HEK293 (cell line): ENCODE results near the gene NTSR2.

Experiments
- CTCF ChIA-PET: fragments of 350-600 bp; formaldehyde crosslinking; extraction: SDS; loops from one replicate; lab custom pipeline; 2021; ENCODE audit warnings: antibody characterized with exemption; lab: Yijun Ruan, JAX
- POLR2A ChIA-PET: fragments of 300-600 bp; formaldehyde crosslinking; extraction: SDS; loops from one replicate; lab custom pipeline; 2020; ENCODE audit warnings: antibody characterized with exemption, inconsistent platforms; lab: Yijun Ruan, JAX
- H3K27ac ChIP-seq: fragments of 200-500 bp; sonication (Bioruptor generic); 2 replicates; pipeline ENCODE4 v1.5.1; 2014; ENCODE audit warnings: low read depth, low read length, control low read depth, inconsistent platforms; ENCODE audit errors: extremely low read depth
- H3K36me3 ChIP-seq, 2 experiments: fragments of 200-500 bp in 1 of 2; sonication (Bioruptor generic) in 1 of 2; 1 replicate in 1 of 2; 2 replicates in 1 of 2; pipeline ENCODE4 v1.5.1; 2014 to 2017; ENCODE audit warnings: inconsistent platforms in 2 of 2, low read length in 2 of 2; ENCODE audit not compliant: control insufficient read depth in 2 of 2, insufficient read depth in 1 of 2
- H3K4me1 ChIP-seq: fragments of 200-500 bp; sonication (Bioruptor generic); 2 replicates; pipeline ENCODE4 v1.5.1; 2014; ENCODE audit warnings: mild to moderate bottlenecking, low read length, inconsistent platforms; ENCODE audit not compliant: control insufficient read depth, insufficient read depth
- H3K4me3 ChIP-seq: 2 replicates; pipeline ENCODE4 v1.5.1; 2011; ENCODE audit warnings: low read depth, mild to moderate bottlenecking, control low read depth, low read length, moderate library complexity
- H3K9me3 ChIP-seq: fragments of 200-500 bp; sonication (Bioruptor generic); 2 replicates; pipeline ENCODE4 v1.5.1; 2014; ENCODE audit warnings: low read depth, low read length, inconsistent platforms; ENCODE audit not compliant: control insufficient read depth, insufficient read depth
- AEBP2 ChIP-seq: fragments of 450-650 bp; formaldehyde crosslinking; IDR thresholded peaks from 2 replicates; pipeline ENCODE4 v1.5.1; 2016; ENCODE audit warnings: missing biosample characterization, missing genetic modification characterization, borderline replicate concordance
- EGR2 ChIP-seq: fragments of 450-650 bp; formaldehyde crosslinking; IDR thresholded peaks from 2 replicates; pipeline ENCODE4 v1.5.1; 2016; ENCODE audit warnings: low read depth, missing biosample characterization, missing genetic modification characterization
- KLF1 ChIP-seq: fragments of 450-650 bp; formaldehyde crosslinking; IDR thresholded peaks from 2 replicates; pipeline ENCODE4 v1.5.1; 2016; ENCODE audit warnings: missing biosample characterization, missing genetic modification characterization
- OVOL3 ChIP-seq: fragments of 450-650 bp; formaldehyde crosslinking; IDR thresholded peaks from 2 replicates; pipeline ENCODE4 v1.5.1; 2016; ENCODE audit warnings: missing biosample characterization, missing genetic modification characterization
- YY1 ChIP-seq: fragments of 450-650 bp; formaldehyde crosslinking; IDR thresholded peaks from 2 replicates; pipeline ENCODE4 v1.5.1; 2018; ENCODE audit warnings: missing biosample characterization, missing genetic modification characterization
- ZBTB21 ChIP-seq: fragments of 450-650 bp; formaldehyde crosslinking; IDR thresholded peaks from 2 replicates; pipeline ENCODE4 v1.5.1; 2017; ENCODE audit warnings: missing biosample characterization, missing genetic modification characterization
- ZBTB49 ChIP-seq: fragments of 450-650 bp; formaldehyde crosslinking; IDR thresholded peaks from 2 replicates; pipeline ENCODE4 v1.5.1; 2016; ENCODE audit warnings: missing biosample characterization, missing genetic modification characterization, low read depth
- ZNF121 ChIP-seq: fragments of 450-650 bp; formaldehyde crosslinking; IDR thresholded peaks from 2 replicates; pipeline ENCODE4 v1.5.1; 2016; ENCODE audit warnings: missing biosample characterization, missing genetic modification characterization
- ZNF155 ChIP-seq: fragments of 450-650 bp; formaldehyde crosslinking; IDR thresholded peaks from 2 replicates; pipeline ENCODE4 v1.5.1; 2016; ENCODE audit warnings: missing biosample characterization, missing genetic modification characterization
- ZNF214 ChIP-seq: fragments of 450-650 bp; formaldehyde crosslinking; IDR thresholded peaks from 2 replicates; pipeline ENCODE4 v1.5.1; 2017; ENCODE audit warnings: missing biosample characterization, mild to moderate bottlenecking, missing genetic modification characterization, borderline replicate concordance
- ZNF341 ChIP-seq: fragments of 450-650 bp; formaldehyde crosslinking; IDR thresholded peaks from 2 replicates; pipeline ENCODE4; 2016; ENCODE audit warnings: low read depth, missing biosample characterization, missing genetic modification characterization
- ZNF426 ChIP-seq: fragments of 450-650 bp; formaldehyde crosslinking; IDR thresholded peaks from 2 replicates; pipeline ENCODE4 v1.5.1; 2017; ENCODE audit warnings: missing biosample characterization, missing genetic modification characterization, mild to moderate bottlenecking, inconsistent platforms, moderate library complexity
- ZNF473 ChIP-seq: fragments of 450-650 bp; formaldehyde crosslinking; IDR thresholded peaks from 2 replicates; pipeline ENCODE4 v1.5.1; 2017; ENCODE audit warnings: missing biosample characterization, missing genetic modification characterization
- ZNF561 ChIP-seq: fragments of 450-650 bp; IDR thresholded peaks from 2 replicates; pipeline ENCODE4 v1.5.1; 2018; ENCODE audit warnings: missing biosample characterization, missing genetic modification characterization, borderline replicate concordance
- ZNF626 ChIP-seq: fragments of 450-650 bp; sonication (Bioruptor Pico); formaldehyde crosslinking; IDR thresholded peaks from 2 replicates; pipeline ENCODE4 v1.5.1; 2018; ENCODE audit warnings: missing biosample characterization, missing genetic modification characterization, inconsistent platforms
- ZNF777 ChIP-seq: fragments of 450-650 bp; formaldehyde crosslinking; IDR thresholded peaks from 2 replicates; pipeline ENCODE4 v1.5.1; 2017; ENCODE audit warnings: missing biosample characterization, missing genetic modification characterization, borderline replicate concordance
- ZSCAN18 ChIP-seq: fragments of 450-650 bp; formaldehyde crosslinking; IDR thresholded peaks from 2 replicates; pipeline ENCODE4 v1.5.1; 2016; ENCODE audit warnings: missing biosample characterization, missing genetic modification characterization

Gene NTSR2

GRCh38 chr2:11672407-11672806, 2.4 kb upstream of the NTSR2 start:
- Histone ChIP-seq H3K27ac (no peak overlapping the region), H3K36me3 (no peaks in the 10 kb centered on the region), H3K4me3 (no peak overlapping the region), H3K4me1 (no peaks in the 10 kb centered on the region), H3K9me3 (no peaks in the 10 kb centered on the region)
- no peak for TF ChIP-seq ZNF121 (tag by site-specific recombination)
- no peak for TF ChIP-seq ZSCAN18 (tag by site-specific recombination)
- no peak for TF ChIP-seq ZNF777 (tag by site-specific recombination)
- TF ChIP-seq ZNF473 (tag by site-specific recombination): no peak
- no peak for TF ChIP-seq EGR2
- no peak for TF ChIP-seq ZNF426
- no peak for TF ChIP-seq ZNF214 (tag by site-specific recombination)
- TF ChIP-seq AEBP2 (tag by site-specific recombination): no peak
- no peak for TF ChIP-seq ZBTB49 (tag by site-specific recombination)
- no peak for TF ChIP-seq ZNF155 (tag by site-specific recombination)
- TF ChIP-seq ZNF626 (tag by site-specific recombination): no peak
- TF ChIP-seq YY1 (tag by site-specific recombination): no peak
- no peak for TF ChIP-seq ZNF341
- TF ChIP-seq KLF1 (tag by site-specific recombination): no peak
- ChIA-PET POLR2A (no interaction called here), CTCF (interaction anchor here (1.1 to 3.2 kb wide), 5 partner anchors 9 to 113 kb away, joined by 3 to 12 read pairs (median 5); no protein-coding TSS in a partner anchor)

GRCh38 chr2:11667866-11668637, 1.9 kb downstream of the NTSR2 start:
- Histone ChIP-seq H3K4me1 (no peaks in the 10 kb centered on the region; the same call in 1 of the 2 replicates), H3K9me3 (no peaks in the 10 kb centered on the region), H3K27ac (no peak overlapping the region), H3K4me3 (no peak overlapping the region), H3K36me3 (no peaks in the 10 kb centered on the region)
- ChIA-PET POLR2A (no interaction called here), CTCF (no interaction called here)
- TF ChIP-seq ZNF561: no peak
- TF ChIP-seq OVOL3 (tag by site-specific recombination): no peak
- TF ChIP-seq ZBTB21: no peak
